ENCODE measurements around the gene ANKMY1. TPM values are rescaled to one million over a fixed set of nuclear protein-coding genes. Genes with fewer than 3 reads are reported as not detected.
A peak's percentile ranks its signal among the peaks of the same experiment; 100 is the strongest.

Gene ANKMY1
- total and polyA plus RNA-seq, 2 of the 13 experiments (the other 11 are each of a cell fraction or from before 2014, with no cell fraction given), result 11.7 to 18.8 TPM

- TF ChIP-seq, protein P1, sequence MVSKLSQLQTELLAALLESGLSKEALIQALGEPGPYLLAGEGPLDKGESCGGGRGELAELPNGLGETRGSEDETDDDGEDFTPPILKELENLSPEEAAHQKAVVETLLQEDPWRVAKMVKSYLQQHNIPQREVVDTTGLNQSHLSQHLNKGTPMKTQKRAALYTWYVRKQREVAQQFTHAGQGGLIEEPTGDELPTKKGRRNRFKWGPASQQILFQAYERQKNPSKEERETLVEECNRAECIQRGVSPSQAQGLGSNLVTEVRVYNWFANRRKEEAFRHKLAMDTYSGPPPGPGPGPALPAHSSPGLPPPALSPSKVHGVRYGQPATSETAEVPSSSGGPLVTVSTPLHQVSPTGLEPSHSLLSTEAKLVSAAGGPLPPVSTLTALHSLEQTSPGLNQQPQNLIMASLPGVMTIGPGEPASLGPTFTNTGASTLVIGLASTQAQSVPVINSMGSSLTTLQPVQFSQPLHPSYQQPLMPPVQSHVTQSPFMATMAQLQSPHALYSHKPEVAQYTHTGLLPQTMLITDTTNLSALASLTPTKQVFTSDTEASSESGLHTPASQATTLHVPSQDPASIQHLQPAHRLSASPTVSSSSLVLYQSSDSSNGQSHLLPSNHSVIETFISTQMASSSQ (IDR thresholded peaks at IDR 0.05; ENCODE audit: low read depth), result no peak
- TF ChIP-seq, protein P1 (CRISPR knock-in tag; IDR thresholded peaks at IDR 0.05; ENCODE audit: borderline replicate concordance), result peak; percentile 53; the same call in 1 of the 2 replicates
- TF ChIP-seq ZNF800 (CRISPR knock-in tag; IDR thresholded peaks at IDR 0.05) (no peak), ZNF292 (CRISPR knock-in tag; IDR thresholded peaks at IDR 0.05; ENCODE audit: borderline replicate concordance, low read depth) (0 out of 2 replicates have a peak, but pooled peaks have one; percentile 26), MED1 (CRISPR knock-in tag; IDR thresholded peaks at IDR 0.05) (peak; percentile 26; the same call in 1 of the 2 replicates), WIZ (CRISPR knock-in tag; IDR thresholded peaks at IDR 0.05) (no peak), THRA (CRISPR knock-in tag; IDR thresholded peaks at IDR 0.05; ENCODE audit: borderline replicate concordance) (0 out of 2 replicates have a peak, but pooled peaks have one; percentile 35), TSC22D2 (CRISPR knock-in tag; IDR thresholded peaks at IDR 0.05; ENCODE audit: borderline replicate concordance) (peak; percentile 80; the same call in 1 of the 2 replicates), ELF4 (CRISPR knock-in tag; IDR thresholded peaks at IDR 0.05; ENCODE audit: borderline replicate concordance) (peak; percentile 83; the same call in 1 of the 2 replicates), YY1 (IDR thresholded peaks at IDR 0.05; ENCODE audit: insufficient read depth, insufficient replicate concordance, low read depth, low read length) (no peak), RAD21 (CRISPR knock-in tag; IDR thresholded peaks at IDR 0.05) (no peak), ZNF782 (CRISPR knock-in tag; IDR thresholded peaks at IDR 0.05; ENCODE audit: borderline replicate concordance) (no peak), ZNF362 (CRISPR knock-in tag; IDR thresholded peaks at IDR 0.05; ENCODE audit: borderline replicate concordance) (0 out of 2 replicates have a peak, but pooled peaks have one; percentile 12), ARHGAP35 (CRISPR knock-in tag; IDR thresholded peaks at IDR 0.05; ENCODE audit: borderline replicate concordance) (no peak), MIER3 (CRISPR knock-in tag; IDR thresholded peaks at IDR 0.05; ENCODE audit: borderline replicate concordance) (peak; percentile 36; the same call in 1 of the 2 replicates)
- TF ChIP-seq, protein P2, sequence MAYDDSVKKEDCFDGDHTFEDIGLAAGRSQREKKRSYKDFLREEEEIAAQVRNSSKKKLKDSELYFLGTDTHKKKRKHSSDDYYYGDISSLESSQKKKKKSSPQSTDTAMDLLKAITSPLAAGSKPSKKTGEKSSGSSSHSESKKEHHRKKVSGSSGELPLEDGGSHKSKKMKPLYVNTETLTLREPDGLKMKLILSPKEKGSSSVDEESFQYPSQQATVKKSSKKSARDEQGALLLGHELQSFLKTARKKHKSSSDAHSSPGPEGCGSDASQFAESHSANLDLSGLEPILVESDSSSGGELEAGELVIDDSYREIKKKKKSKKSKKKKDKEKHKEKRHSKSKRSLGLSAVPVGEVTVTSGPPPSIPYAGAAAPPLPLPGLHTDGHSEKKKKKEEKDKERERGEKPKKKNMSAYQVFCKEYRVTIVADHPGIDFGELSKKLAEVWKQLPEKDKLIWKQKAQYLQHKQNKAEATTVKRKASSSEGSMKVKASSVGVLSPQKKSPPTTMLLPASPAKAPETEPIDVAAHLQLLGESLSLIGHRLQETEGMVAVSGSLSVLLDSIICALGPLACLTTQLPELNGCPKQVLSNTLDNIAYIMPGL (CRISPR knock-in tag; IDR thresholded peaks at IDR 0.05; ENCODE audit: borderline replicate concordance in 1 of 2, low read depth in 1 of 2), result peak; percentile 40 to 72; a peak in 2 of 4 replicates
Measured at GRCh38 chr2:240565333-240566202, 7.8 kb upstream of the ANKMY1 start (continued).

Data from HepG2 (cell line).